Measurements from ENCODE around the gene PGGHG. TPM values are rescaled to one million over a fixed set of nuclear protein-coding genes. Genes with fewer than 3 reads are reported as not detected.
A peak's percentile ranks its signal among the peaks of the same experiment; 100 is the strongest.
"Not testable (repeated sequence)": the region's sequence is repeated elsewhere in the genome, so short reads cannot be mapped to it uniquely, and the experiment has no call there.

The PGGHG gene
- total RNA-seq, 1 donor from 2014 or later = 163 TPM

GRCh38 chr11:315516-315994 is 26.6 kb downstream of the PGGHG start:
- H3K36me3 ChIP-seq = no peaks in the 10 kb centered on the region
- H3K4me1 ChIP-seq = peaks cover 54% of the 10 kb centered on the region
- no peaks in the 10 kb centered on the region for H3K27me3 ChIP-seq (ENCODE audit: low read depth)
- TF ChIP-seq CTCF (IDR thresholded peaks at IDR 0.05) = no peak
- H3K27ac ChIP-seq = peak overlapping the region; percentile 82
- DNase-seq (no peak), ATAC-seq (no peak)
- no peaks in the 10 kb centered on the region for H3K9me3 ChIP-seq
- intact Hi-C loops (cut with DNase I) = no loop called here
- peak overlapping the region; percentile 61 for H3K4me3 ChIP-seq

GRCh38 chr11:316031-316701 is 27.2 kb downstream of the PGGHG start:
- H3K36me3 ChIP-seq = no peaks in the 10 kb centered on the region
- intact Hi-C loops (cut with DNase I) = no loop called here
- H3K27me3 ChIP-seq (ENCODE audit: low read depth) = no peaks in the 10 kb centered on the region
- no peak for TF ChIP-seq CTCF (IDR thresholded peaks at IDR 0.05)
- DNase-seq (peak; percentile 54), ATAC-seq (no peak)
- H3K4me1 ChIP-seq = peaks cover 54% of the 10 kb centered on the region
- H3K4me3 ChIP-seq = peak overlapping the region; percentile 61
- no peaks in the 10 kb centered on the region for H3K9me3 ChIP-seq
- H3K27ac ChIP-seq = peak overlapping the region; percentile 82

GRCh38 chr11:316891-317301 is 28.0 kb downstream of the PGGHG start:
- no peak for TF ChIP-seq CTCF (IDR thresholded peaks at IDR 0.05)
- no peaks in the 10 kb centered on the region for H3K36me3 ChIP-seq
- DNase-seq (no peak), ATAC-seq (no peak)
- H3K4me3 ChIP-seq = peak overlapping the region; percentile 61
- intact Hi-C loops (cut with DNase I) = no loop called here
- peaks cover 51% of the 10 kb centered on the region for H3K4me1 ChIP-seq
- H3K27ac ChIP-seq = peak overlapping the region; percentile 82
- no peaks in the 10 kb centered on the region for H3K9me3 ChIP-seq
- no peaks in the 10 kb centered on the region for H3K27me3 ChIP-seq (ENCODE audit: low read depth)

- intact Hi-C loops (cut with DNase I); DNase-seq; H3K9me3 ChIP-seq; H3K27me3 ChIP-seq (ENCODE audit: low read depth); H3K36me3 ChIP-seq: not testable (repeated sequence)
- ATAC-seq = peak in 1 of 2 donors; percentile 0
- H3K4me3 ChIP-seq = peak overlapping the region; percentile 61
- H3K27ac ChIP-seq = peak overlapping the region; percentile 82
- peaks cover 43% of the 10 kb centered on the region for H3K4me1 ChIP-seq
These were observed 28.9 kb downstream of the PGGHG start for GRCh38 chr11:317668-318404.

GRCh38 chr11:318405-319120 is 29.6 kb downstream of the PGGHG start:
- DNase-seq; H3K36me3 ChIP-seq; H3K9me3 ChIP-seq; H3K27me3 ChIP-seq (ENCODE audit: low read depth); intact Hi-C loops (cut with DNase I): not testable (repeated sequence)
- Histone ChIP-seq H3K4me3 (peak overlapping the region; percentile 79), H3K27ac (peak overlapping the region; percentile 84), H3K4me1 (peaks cover 35% of the 10 kb centered on the region)
- ATAC-seq = peak; percentile 80 to 85

GRCh38 chr11:319121-319887 is 30.4 kb downstream of the PGGHG start:
- intact Hi-C loops (cut with DNase I) = not testable (repeated sequence)

GRCh38 chr11:319888-320273 is 31.0 kb downstream of the PGGHG start:
- intact Hi-C loops (cut with DNase I) = not testable (repeated sequence)

More at GRCh38 chr11:319121-319887, 30.4 kb downstream of the PGGHG start:
- DNase-seq = peak; percentile 56
- not testable (repeated sequence) for H3K27me3 ChIP-seq (ENCODE audit: low read depth); H3K36me3 ChIP-seq; H3K9me3 ChIP-seq
- peak; percentile 59 to 61 for ATAC-seq
- H3K4me3 ChIP-seq = peak overlapping the region; percentile 79
- peak overlapping the region; percentile 84 for H3K27ac ChIP-seq
- H3K4me1 ChIP-seq = peaks cover 35% of the 10 kb centered on the region

More at GRCh38 chr11:319888-320273, 31.0 kb downstream of the PGGHG start:
- not testable (repeated sequence) for DNase-seq; H3K36me3 ChIP-seq; H3K9me3 ChIP-seq; H3K27me3 ChIP-seq (ENCODE audit: low read depth)
- Histone ChIP-seq H3K4me3 (peak overlapping the region; percentile 79), H3K4me1 (peaks cover 40% of the 10 kb centered on the region), H3K27ac (peak overlapping the region; percentile 84)
- ATAC-seq = peak; percentile 1

Data from lower lobe of right lung (tissue), 2 donors.